Measurements from ENCODE around the gene SEL1L2.

DNA sequence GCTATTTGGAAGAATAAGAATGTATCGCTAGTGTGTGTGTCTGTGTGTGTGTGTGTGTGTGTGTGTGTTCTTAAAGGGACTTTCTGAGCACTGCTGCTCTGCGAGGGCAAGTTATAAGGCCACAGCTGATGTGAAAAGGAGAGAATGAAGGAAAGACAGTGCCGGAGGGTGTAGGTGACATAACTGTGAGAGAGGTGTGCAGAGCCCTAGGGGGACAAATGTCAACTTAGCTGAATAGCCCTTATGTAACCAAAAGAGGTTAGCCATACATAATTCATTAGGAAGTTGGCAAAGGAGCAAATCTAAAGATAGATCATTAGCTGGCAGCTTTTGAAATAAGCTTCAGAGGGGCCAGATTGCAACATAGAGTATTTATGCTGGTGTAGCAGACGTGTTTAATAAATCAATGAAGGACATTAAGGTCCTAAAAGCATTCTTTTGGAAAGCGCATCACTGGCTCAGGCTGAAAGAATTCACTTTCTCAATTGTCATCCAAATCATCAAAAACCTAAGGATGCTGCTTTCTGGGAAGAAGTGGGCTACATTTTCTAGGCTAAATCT lies 124.5 kb downstream of the SEL1L2 start:
- TF ChIP-seq L3MBTL2 (conservative IDR thresholded peaks at IDR 0.05) = no peak
- no peak for TF ChIP-seq HDGF (IDR thresholded peaks at IDR 0.05; ENCODE audit: borderline replicate concordance)
- no peak for TF ChIP-seq SP1 (IDR thresholded peaks at IDR 0.05)
- TF ChIP-seq SUZ12 (IDR thresholded peaks at IDR 0.05) = no peak
- TF ChIP-seq ELF4 (IDR thresholded peaks at IDR 0.05) = no peak
- TF ChIP-seq BHLHE40 (IDR thresholded peaks at IDR 0.05; ENCODE audit: borderline replicate concordance) = no peak
- TF ChIP-seq ARNT (IDR thresholded peaks at IDR 0.05) = no peak
- TF ChIP-seq FOXM1 (IDR thresholded peaks at IDR 0.05; ENCODE audit: borderline replicate concordance) = no peak
- TF ChIP-seq CTBP1 (IDR thresholded peaks at IDR 0.05; ENCODE audit: borderline replicate concordance) = no peak
- no peak for TF ChIP-seq TARDBP (IDR thresholded peaks at IDR 0.05)
- TF ChIP-seq FOXA1 (IDR thresholded peaks at IDR 0.05) = no peak
- no peak for TF ChIP-seq ZNF384 (IDR thresholded peaks at IDR 0.05)
